Stomach (tissue), 9 donors: Measurements from ENCODE around the gene MET. TPM values are rescaled to one million over a fixed set of nuclear protein-coding genes. Genes with fewer than 3 reads are reported as not detected.

Source experiments
- DNase-seq, 2 donors: peaks; one replicate each; pipeline versions ENCODE4 v3.0.0 to v3.0.0-alpha.2; 2013 to 2019
- H3K27ac ChIP-seq, 5 donors: fragments of 200-600 bp in 4 of 5; sonication (generic) in 4 of 5; one replicate each; pipeline ENCODE4 v1.5.1; 2013 to 2019; ENCODE audit warnings: mild to moderate bottlenecking in 1 of 5, moderate library complexity in 1 of 5
- H3K27me3 ChIP-seq, 3 donors: fragments of 200-600 bp; sonication (generic); one replicate each; pipeline ENCODE4 v1.5.1; 2017 to 2019; ENCODE audit warnings: mixed run types in 1 of 3
- H3K36me3 ChIP-seq, 4 donors: fragments of 200-600 bp; sonication (generic); 1 replicate in 3 of 4; 2 replicates in 1 of 4; pipeline ENCODE4 v1.5.1; 2016 to 2019
- H3K4me1 ChIP-seq, 4 donors: fragments of 200-600 bp; sonication (generic); one replicate each; pipeline ENCODE4 v1.5.1; 2016 to 2019
- H3K4me3 ChIP-seq, 4 donors: fragments of 200-600 bp; sonication (generic) in 3 of 4; one replicate each; pipeline ENCODE4 v1.5.1; 2016 to 2019; ENCODE audit warnings: mild to moderate bottlenecking in 1 of 4
- H3K9me3 ChIP-seq, 4 donors: fragments of 200-600 bp; sonication (generic); one replicate each; pipeline ENCODE4 v1.5.1; 2016 to 2019
- CTCF ChIP-seq, 7 experiments: fragments of 450-650 bp in 4 of 7; fragments of 200-600 bp in 3 of 7; sonication (generic) in 3 of 7; IDR thresholded peaks; one replicate each; pipeline ENCODE4 v1.5.1; 2016 to 2019; ENCODE audit warnings: antibody characterized with exemption in 7 of 7, control low read depth in 2 of 7, mild to moderate bottlenecking in 1 of 7
- EP300 ChIP-seq: sonication (generic); formaldehyde crosslinking; IDR thresholded peaks from one replicate; pipeline ENCODE4 v1.6.1; 2017; ENCODE audit warnings: antibody characterized with exemption
- POLR2A ChIP-seq, 4 donors: fragments of 450-650 bp; IDR thresholded peaks; one replicate each; pipeline ENCODE4 v1.6.1; 2016; ENCODE audit warnings: antibody characterized with exemption in 4 of 4, control low read depth in 2 of 4, mild to moderate bottlenecking in 1 of 4, moderate library complexity in 1 of 4
- POLR2AphosphoS5 ChIP-seq, 3 donors: sonication (generic); formaldehyde crosslinking; IDR thresholded peaks; one replicate each; pipeline ENCODE4 v1.6.1; 2016; ENCODE audit warnings: antibody characterized with exemption in 3 of 3
- WGBS, 5 donors: extraction: QIAGEN DNeasy Blood & Tissue Kit in 3 of 5; methylation state at CpG; one replicate each; pipeline versions ENCODE4 v1.1.5 to v1.1.7; 2013 to 2018; 5-methylcytosine and 5-hydroxymethylcytosine counted together
- intact Hi-C: fragments of 100-400 bp; cut with DNase I; formaldehyde crosslinking; loops from one replicate; pipeline ENCODE4 v1.15.1; 2023; ENCODE audit warnings: low total_unique reads
- polyA plus RNA-seq, 3 donors: library from polyadenylated mRNA; stranded (reverse); fragments of 200-250 nt; gene quantifications; one replicate each; pipeline ENCODE4 v1.2.3, GENCODE V29; 2013
- total RNA-seq, 5 donors: library from RNA; depleted of rRNA; stranded (reverse); fragments of >200 nt; gene quantifications; one replicate each; pipeline versions ENCODE4 v1.1.0 to v1.2.3, GENCODE V29; 2014 to 2016
- donor health status: healthy with polysubstance abuse.
- donor health status: Bipolar disorder and iron deficiency.
- donor health status: healthy.

The MET gene
- total and polyA plus RNA-seq, 8 donors, result 0.58 to 36.2 (median 4.3) TPM

DNA sequence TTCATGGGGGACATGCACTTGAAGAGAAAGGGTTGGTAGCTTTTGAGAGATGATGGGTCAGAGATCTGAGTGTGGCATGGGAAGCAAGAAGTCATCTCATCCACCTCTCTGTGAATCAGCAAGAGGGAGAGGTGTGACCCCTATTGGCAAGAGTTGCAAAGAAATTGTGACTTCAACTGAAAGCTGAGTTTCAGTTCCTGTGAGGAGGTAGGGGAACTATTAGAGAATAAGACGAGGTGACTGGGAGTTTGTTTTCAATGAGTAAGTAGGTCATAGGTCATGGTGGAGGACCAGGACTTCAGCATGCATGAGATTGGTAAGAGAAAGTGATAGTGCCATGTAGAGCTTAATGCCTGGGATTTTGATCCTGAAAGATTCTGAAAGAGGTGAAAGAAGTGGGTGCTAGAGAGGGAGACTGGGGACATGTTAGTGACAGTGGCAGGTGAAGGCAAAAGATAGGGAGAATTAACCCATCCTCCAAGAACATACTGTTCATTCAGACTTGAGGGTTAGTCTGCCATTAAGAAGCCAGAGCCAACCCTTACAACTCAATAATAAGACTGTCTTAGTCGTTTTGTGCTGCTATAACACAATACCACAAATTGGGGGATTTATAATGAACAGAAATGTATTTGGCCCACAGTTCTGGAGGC, 114.9 kb downstream of the MET start:
- H3K9me3 ChIP-seq, result no peaks in the 10 kb centered on the region
- TF ChIP-seq POLR2AphosphoS5 (IDR thresholded peaks at IDR 0.05) (peak in 1 of 3 donors; percentile 13), EP300 (no peak), CTCF (IDR thresholded peaks at IDR 0.05) (peak in 2 of 7 experiments; percentile 11 to 24), POLR2A (IDR thresholded peaks at IDR 0.05) (no peak)
- DNase-seq, result peak in 1 of 2 donors; percentile 72
- H3K36me3 ChIP-seq, result peaks cover 0 to 7% (median 0%) of the 10 kb centered on the region in 4 donors
- H3K27ac ChIP-seq, result no peak overlapping the region
- no peak overlapping the region for H3K4me3 ChIP-seq
- H3K4me1 ChIP-seq, result peaks cover 0 to 21% (median 5%) of the 10 kb centered on the region in 4 donors
- WGBS, 5 donors, result 42 to 57% (median 50%) methylated on average over 2 of the region's 2 CpGs
- H3K27me3 ChIP-seq, result no peaks in the 10 kb centered on the region
- intact Hi-C loops, result no loop called here

GRCh38 chr7:116787881-116788280, 115.9 kb downstream of the MET start:
- no peaks in the 10 kb centered on the region for H3K27me3 ChIP-seq
- peak overlapping the region in 1 of 5 donors; percentile 55 for H3K27ac ChIP-seq
- no peak for DNase-seq
- TF ChIP-seq EP300, result no peak
- WGBS, 5 donors, result 75 to 87% (median 86%) methylated on average over 2 of the region's 2 CpGs
- peaks cover 0 to 11% (median 3%) of the 10 kb centered on the region in 4 donors for H3K4me1 ChIP-seq
- intact Hi-C loops, result no loop called here
- H3K9me3 ChIP-seq, result no peaks in the 10 kb centered on the region
- peaks cover 0 to 7% (median 0%) of the 10 kb centered on the region in 4 donors for H3K36me3 ChIP-seq
- no peak overlapping the region for H3K4me3 ChIP-seq

GRCh38 chr7:116788572-116789197, 116.7 kb downstream of the MET start:
- H3K27ac ChIP-seq, result peak overlapping the region in 2 of 5 donors; percentile 25 to 55
- 32 to 55% (median 47%) methylated on average over 5 of the region's 5 CpGs for WGBS, 5 donors
- peaks cover 0 to 5% (median 0%) of the 10 kb centered on the region in 4 donors for H3K36me3 ChIP-seq
- no peaks in the 10 kb centered on the region for H3K9me3 ChIP-seq
- H3K4me3 ChIP-seq, result no peak overlapping the region
- peaks cover 0 to 11% (median 3%) of the 10 kb centered on the region in 4 donors for H3K4me1 ChIP-seq
- intact Hi-C loops, result no loop called here
- no peak for DNase-seq
- H3K27me3 ChIP-seq, result no peaks in the 10 kb centered on the region
- TF ChIP-seq POLR2AphosphoS5 (IDR thresholded peaks at IDR 0.05) (peak in 1 of 3 donors; percentile 54), EP300 (no peak), CTCF (IDR thresholded peaks at IDR 0.05) (no peak), POLR2A (IDR thresholded peaks at IDR 0.05) (no peak)

GRCh38 chr7:116790025-116790424, 118.0 kb downstream of the MET start:
- H3K27ac ChIP-seq, result no peak overlapping the region
- 92 to 97% (median 96%) methylated on average over 3 of the region's 3 CpGs for WGBS, 5 donors
- H3K9me3 ChIP-seq, result no peaks in the 10 kb centered on the region
- peaks cover 0 to under 1% (median 0%) of the 10 kb centered on the region in 4 donors for H3K36me3 ChIP-seq
- no peak for DNase-seq
- intact Hi-C loops, result no loop called here
- H3K27me3 ChIP-seq, result no peaks in the 10 kb centered on the region
- peaks cover 0 to 11% (median 3%) of the 10 kb centered on the region in 4 donors for H3K4me1 ChIP-seq
- no peak overlapping the region for H3K4me3 ChIP-seq
- TF ChIP-seq POLR2AphosphoS5 (IDR thresholded peaks at IDR 0.05), result no peak
- no peak for TF ChIP-seq POLR2A (IDR thresholded peaks at IDR 0.05)

DNA sequence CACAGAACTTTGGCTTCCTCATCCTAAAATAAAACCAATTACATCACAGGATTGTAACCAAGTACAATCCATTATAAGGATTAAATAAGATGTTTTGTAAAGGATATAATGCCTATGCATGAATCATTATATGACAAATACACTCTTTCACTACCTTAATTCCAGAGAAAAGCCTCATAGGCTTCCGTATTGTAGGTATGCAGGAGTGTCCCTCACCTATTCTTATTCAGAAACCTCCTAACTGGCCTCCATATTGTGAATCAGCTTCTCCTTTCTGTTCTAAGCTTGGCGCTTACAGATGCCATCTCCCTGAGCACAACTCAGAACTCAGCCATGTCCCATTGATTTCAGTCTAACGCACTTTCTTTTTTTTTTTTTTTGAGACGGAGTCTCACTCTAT, 120.8 kb downstream of the MET start:
- DNase-seq, result no peak
- Histone ChIP-seq H3K4me3 (no peak overlapping the region), H3K9me3 (no peaks in the 10 kb centered on the region), H3K36me3 (peaks cover 0 to 6% (median 0%) of the 10 kb centered on the region in 4 donors), H3K27ac (no peak overlapping the region), H3K4me1 (peaks cover 0 to 12% (median 5%) of the 10 kb centered on the region in 4 donors), H3K27me3 (no peaks in the 10 kb centered on the region)
- TF ChIP-seq CTCF (IDR thresholded peaks at IDR 0.05), result no peak
- TF ChIP-seq POLR2AphosphoS5 (IDR thresholded peaks at IDR 0.05), result no peak
- no peak for TF ChIP-seq POLR2A (IDR thresholded peaks at IDR 0.05)
- no peak for TF ChIP-seq EP300
- 93 to 99% (median 97%) methylated on average over 4 of the region's 4 CpGs for WGBS, 5 donors
- intact Hi-C loops, result no loop called here
